GM18505 (cell line): ENCODE measurements around the gene PPM1H.

Experiments used
- ATAC-seq: cut with Tn5 transposase; IDR thresholded peaks from one replicate; pipeline ENCODE4 v1.9.1; 2021; ENCODE audit not compliant: unreplicated experiment
- POLR2A ChIP-seq: IDR thresholded peaks from 4 replicates; pipeline ENCODE4 v1.6.1; 2011; ENCODE audit warnings: borderline replicate concordance; ENCODE audit not compliant: insufficient read depth, insufficient read length; ENCODE audit errors: extremely low read depth

The PPM1H gene

DNA sequence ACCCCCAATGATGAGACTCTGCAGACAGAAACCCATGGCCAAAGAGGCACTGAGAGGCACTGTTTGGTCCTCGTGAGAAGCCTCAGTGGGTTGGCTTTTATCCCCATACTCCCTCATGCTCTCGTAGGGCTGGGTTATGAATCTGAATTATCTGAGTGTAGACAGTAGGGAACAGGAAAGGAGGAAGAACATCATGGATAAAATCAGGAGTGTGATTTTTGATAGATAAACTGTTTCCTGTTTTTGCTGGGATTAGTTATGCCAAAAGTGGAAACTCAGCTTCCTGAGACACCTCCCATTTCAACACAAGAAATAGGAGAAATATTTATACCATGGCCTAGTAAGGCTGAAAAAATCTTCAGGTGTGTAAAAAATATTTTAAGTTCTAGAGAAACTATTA lies 177.9 kb downstream of the PPM1H start:
- TF ChIP-seq POLR2A, result no peak
- ATAC-seq, result no peak

GRCh38 chr12:62754706-62755105 lies 180.2 kb downstream of the PPM1H start:
- no peak for TF ChIP-seq POLR2A
- ATAC-seq, result no peak

DNA sequence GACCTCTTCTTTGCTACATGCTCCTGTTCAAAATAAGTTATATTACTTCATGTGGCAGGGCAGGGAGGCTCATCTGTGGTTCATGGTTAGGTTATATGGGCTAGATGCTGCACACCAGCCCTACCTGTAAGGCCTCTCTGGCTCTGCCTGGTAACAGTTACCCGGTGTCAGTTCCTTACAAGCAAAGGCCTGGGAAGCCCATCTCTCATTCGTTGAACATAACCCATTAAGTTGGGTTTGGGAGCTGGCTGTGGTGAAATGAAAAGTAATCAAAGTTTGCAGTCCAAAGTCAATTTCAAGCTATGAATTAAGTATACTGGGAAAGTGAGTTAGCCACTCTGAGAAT lies 183.2 kb downstream of the PPM1H start:
- ATAC-seq, result no peak
- no peak for TF ChIP-seq POLR2A

DNA sequence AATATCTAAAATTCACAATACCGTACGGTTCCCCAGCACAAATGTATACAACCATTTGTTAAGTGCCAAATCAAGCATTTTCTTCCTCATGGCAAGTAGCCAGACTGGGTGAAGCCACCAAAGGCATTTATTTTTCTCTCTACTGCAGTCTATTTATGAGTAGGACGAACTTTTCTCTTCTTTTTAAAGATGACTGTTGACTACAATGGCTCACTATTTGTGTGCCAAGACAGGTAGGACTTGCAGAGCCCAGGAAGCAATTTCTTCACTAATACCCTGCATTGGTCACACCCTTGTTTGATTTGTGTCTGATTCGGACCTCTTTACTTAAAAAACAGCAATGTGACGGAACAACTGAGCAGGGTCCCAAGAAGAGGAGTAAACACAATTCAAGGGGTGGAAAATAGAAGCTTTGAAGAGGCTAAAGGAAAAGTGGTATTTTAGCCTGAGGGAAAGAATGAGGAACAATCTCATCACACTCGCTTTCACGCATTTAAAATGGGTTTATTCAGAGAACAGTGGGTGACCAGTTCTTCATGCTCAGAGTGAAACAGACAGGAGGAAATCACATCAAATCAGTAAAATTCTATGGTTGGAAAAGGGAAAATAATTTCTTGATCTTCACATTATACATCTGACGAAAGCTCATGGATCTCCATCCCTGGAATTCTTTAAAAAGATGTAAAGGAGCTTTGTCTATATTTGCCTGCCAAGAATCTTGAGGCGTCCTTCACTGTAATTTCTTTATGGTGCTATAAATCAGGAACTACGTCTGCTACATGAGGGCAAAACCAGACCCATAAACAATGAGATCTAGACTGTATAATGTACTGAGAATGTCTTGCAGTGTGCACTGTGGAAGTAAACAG lies 183.8 kb downstream of the PPM1H start:
- no peak for TF ChIP-seq POLR2A
- no peak for ATAC-seq

- no peak for TF ChIP-seq POLR2A
- no peak for ATAC-seq
Measured at GRCh38 chr12:62749586-62749985, 185.4 kb downstream of the PPM1H start.

DNA sequence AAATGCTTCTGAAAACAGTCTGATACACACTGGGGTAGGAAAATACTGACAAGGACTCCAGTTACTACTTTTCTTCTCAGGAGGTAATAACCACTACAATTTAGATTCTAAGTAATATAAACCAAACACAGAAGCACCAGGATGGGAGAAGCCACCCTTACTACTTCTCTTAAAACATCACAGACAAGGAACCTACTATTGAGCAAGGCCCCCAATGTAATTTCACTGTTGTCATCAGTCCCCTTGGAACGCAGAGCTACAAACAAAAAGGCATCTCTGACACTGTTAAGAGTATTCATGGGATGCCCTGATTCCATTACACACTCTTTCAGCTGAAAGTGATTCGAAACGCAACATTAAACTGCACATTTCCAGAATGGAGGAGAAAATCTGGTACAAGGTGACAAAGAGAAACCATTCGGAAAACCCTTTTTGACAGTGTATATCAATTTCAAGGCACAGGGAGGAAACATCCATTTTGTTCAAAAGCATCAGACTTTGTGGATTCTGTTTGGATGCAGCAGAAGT lies 185.9 kb downstream of the PPM1H start:
- TF ChIP-seq POLR2A, result no peak

DNA sequence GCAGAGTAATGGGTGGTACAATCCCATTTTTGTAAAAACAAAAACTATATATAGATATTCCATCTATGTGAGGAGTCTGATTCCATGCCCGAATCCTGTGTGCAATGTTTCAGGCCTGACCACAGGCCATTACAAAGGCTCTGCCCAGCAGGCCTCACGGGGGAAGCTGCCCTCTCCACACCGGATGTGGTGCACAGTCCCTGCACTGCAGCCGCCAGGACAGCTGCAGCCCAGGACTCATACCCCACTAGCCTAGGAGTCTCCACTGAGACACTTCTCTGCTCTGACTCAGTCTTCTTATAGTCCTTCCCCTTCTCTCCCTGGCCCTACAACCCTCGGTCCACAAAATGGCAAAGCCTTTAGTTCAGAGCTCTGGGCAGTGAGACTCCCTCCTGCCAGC lies 190.4 kb downstream of the PPM1H start:
- no peak for TF ChIP-seq POLR2A
- ATAC-seq, result no peak

More for the DNA sequence above, 185.9 kb downstream of the PPM1H start:
- ATAC-seq, result no peak

DNA sequence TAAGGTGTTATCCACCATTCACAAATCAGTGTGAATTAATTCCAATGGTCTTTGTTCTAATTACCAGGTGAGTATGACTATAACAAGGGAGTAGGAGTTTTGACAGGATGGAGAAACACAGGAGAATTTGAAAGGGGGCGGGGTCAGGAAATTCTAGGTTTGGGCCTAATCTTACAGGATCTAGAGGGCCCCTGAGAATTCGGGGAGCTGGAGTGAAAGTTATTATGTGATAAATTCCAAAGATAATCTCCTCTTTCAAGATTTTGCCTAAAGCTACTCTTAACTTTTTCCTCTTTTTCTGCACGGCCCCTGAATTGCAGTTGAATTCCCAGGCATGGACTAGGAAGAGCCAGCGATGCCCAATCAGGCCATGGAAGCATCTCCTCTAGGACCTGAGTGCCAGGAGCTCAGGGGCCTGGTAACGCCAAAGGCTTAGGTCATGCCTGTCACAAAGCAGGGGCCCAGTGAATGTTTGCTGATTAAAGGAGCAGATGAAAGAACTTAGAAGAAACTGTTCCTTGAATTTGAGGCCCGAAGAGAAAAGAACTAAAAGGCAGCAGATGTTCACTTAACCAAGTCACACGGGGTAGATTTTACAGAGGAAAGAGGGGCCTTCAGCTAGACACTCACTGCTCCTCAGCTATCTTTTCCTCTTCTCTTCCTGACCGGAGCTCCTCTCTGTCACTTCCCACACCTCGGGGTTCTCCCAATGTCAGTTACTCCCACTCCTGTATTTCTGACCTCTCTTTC lies 195.5 kb downstream of the PPM1H start:
- no peak for TF ChIP-seq POLR2A
- ATAC-seq, result no peak

DNA sequence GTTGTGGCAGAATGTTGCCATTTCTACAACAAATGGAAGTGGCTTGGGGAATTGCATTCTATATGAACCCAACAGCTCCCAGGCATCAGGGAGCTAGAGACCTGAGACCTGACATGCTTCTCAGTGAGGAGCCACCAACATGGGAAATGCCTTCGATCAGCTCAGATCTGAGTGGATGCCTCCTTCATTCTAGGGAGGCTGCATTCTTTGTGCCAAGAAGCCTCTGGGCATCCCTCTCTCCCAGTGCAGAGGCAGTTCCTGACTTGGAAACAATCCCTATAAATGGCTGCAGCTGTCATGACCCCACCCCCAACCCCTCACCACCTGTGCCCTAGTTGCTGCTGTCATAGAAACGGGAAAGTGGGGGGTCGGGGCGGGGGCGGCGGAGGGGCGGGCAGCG lies 196.3 kb downstream of the PPM1H start:
- ATAC-seq, result no peak

DNA sequence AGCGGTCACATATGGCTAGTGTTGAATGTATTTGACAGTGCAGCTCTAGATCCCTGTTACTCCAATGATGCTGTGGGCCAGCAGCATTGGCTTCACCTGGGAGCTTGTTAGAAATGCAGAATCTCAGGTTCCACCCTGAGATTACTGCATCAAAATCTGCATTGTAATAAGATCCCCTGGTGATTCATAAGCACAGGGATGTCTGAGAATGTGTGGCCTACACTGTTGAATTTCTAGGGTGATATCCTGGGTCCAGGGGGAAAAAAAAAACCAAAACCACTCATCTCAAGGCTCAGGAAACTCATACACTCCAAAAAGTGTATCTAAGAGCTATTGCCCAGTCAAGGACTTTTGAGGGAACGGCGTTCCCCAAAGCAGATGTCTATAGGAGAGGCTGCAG lies 196.8 kb downstream of the PPM1H start:
- no peak for ATAC-seq
- no peak for TF ChIP-seq POLR2A

More for the DNA sequence above, 196.3 kb downstream of the PPM1H start:
- TF ChIP-seq POLR2A, result no peak

- no peak for TF ChIP-seq POLR2A
Measured at GRCh38 chr12:62737615-62738014, 197.3 kb downstream of the PPM1H start.

DNA sequence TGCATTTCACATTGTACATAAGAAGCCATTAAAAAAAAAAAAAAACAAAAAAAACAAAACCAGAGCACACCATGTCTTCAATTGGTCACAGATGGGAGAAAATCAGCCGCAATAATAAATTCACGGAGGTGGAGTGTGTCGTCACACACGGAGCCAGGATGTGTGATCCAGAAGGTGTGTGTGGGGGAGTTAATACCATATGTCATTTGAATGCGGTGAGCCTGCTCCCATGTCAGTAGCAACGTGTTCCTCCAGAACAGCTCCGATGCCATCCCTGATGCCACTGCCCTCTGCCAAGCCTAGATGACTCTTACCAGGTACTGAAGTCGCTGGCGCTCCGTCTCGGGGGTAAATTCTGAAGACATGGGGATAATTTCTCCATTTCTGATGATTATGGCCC lies 197.8 kb downstream of the PPM1H start:
- no peak for ATAC-seq

More at GRCh38 chr12:62737615-62738014, 197.3 kb downstream of the PPM1H start:
- ATAC-seq, result no peak

GRCh38 chr12:62736596-62736995 lies 198.4 kb downstream of the PPM1H start:
- TF ChIP-seq POLR2A, result no peak
- no peak for ATAC-seq

More for the DNA sequence above, 197.8 kb downstream of the PPM1H start:
- TF ChIP-seq POLR2A, result no peak
